ENCODE data around the gene RSPH6A.
"Not testable (repeated sequence)": the region's sequence is repeated elsewhere in the genome, so short reads cannot be mapped to it uniquely, and the experiment has no call there.

Gene RSPH6A

GRCh38 chr19:45804140-45804958, 10.8 kb downstream of the RSPH6A start:
- DNase-seq (ENCODE audit: insufficient read length, low spot score) (no peak), FAIRE-seq (no peak)

- FAIRE-seq = no peak
Measured at GRCh38 chr19:45801603-45802175, 13.4 kb downstream of the RSPH6A start.

GRCh38 chr19:45800070-45800553, 15.0 kb downstream of the RSPH6A start:
- FAIRE-seq (no peak), DNase-seq (ENCODE audit: insufficient read length, low spot score) (no peak)

More at GRCh38 chr19:45801603-45802175, 13.4 kb downstream of the RSPH6A start:
- no peak for DNase-seq (ENCODE audit: insufficient read length, low spot score)

- not testable (repeated sequence) for FAIRE-seq; DNase-seq (ENCODE audit: insufficient read length, low spot score)
Measured at GRCh38 chr19:45799541-45799940, 15.6 kb downstream of the RSPH6A start.

GRCh38 chr19:45798995-45799517, 16.1 kb downstream of the RSPH6A start:
- FAIRE-seq (peak; percentile 76), DNase-seq (ENCODE audit: insufficient read length, low spot score) (peak; percentile 76)

- DNase-seq (ENCODE audit: insufficient read length, low spot score) (no peak), FAIRE-seq (no peak)
Measured at GRCh38 chr19:45794627-45795026, 20.5 kb downstream of the RSPH6A start.

GRCh38 chr19:45793876-45794275, 21.2 kb downstream of the RSPH6A start:
- FAIRE-seq = no peak

GRCh38 chr19:45793178-45793564, 21.9 kb downstream of the RSPH6A start:
- peak; percentile 59 for FAIRE-seq

More at GRCh38 chr19:45793876-45794275, 21.2 kb downstream of the RSPH6A start:
- DNase-seq (ENCODE audit: insufficient read length, low spot score) = no peak

GRCh38 chr19:45792470-45793177, 22.5 kb downstream of the RSPH6A start, which contains the start of gene DMWD:
Gene DMWD (minus strand): TSS chr19:45792845. CDS start chr19:45792756, 89 bp downstream.
- FAIRE-seq (peak; percentile 98), DNase-seq (ENCODE audit: insufficient read length, low spot score) (peak; percentile 99)

More at GRCh38 chr19:45793178-45793564, 21.9 kb downstream of the RSPH6A start:
- no peak for DNase-seq (ENCODE audit: insufficient read length, low spot score)

- FAIRE-seq (peak; percentile 69), DNase-seq (ENCODE audit: insufficient read length, low spot score) (no peak)
Measured at GRCh38 chr19:45791744-45792469, 23.2 kb downstream of the RSPH6A start.

GRCh38 chr19:45790942-45791341, 24.2 kb downstream of the RSPH6A start:
- DNase-seq (ENCODE audit: insufficient read length, low spot score) (no peak), FAIRE-seq (peak; percentile 84)

GRCh38 chr19:45789035-45789786, 25.9 kb downstream of the RSPH6A start:
- no peak for FAIRE-seq
- no peak for DNase-seq (ENCODE audit: insufficient read length, low spot score)

GRCh38 chr19:45786533-45786894, 28.6 kb downstream of the RSPH6A start:
- no peak for DNase-seq (ENCODE audit: insufficient read length, low spot score)
- no peak for FAIRE-seq

- DNase-seq (ENCODE audit: insufficient read length, low spot score) (no peak), FAIRE-seq (no peak)
Measured at GRCh38 chr19:45785781-45786532, 29.2 kb downstream of the RSPH6A start.

- no peak for DNase-seq (ENCODE audit: insufficient read length, low spot score)
- no peak for FAIRE-seq
Measured at GRCh38 chr19:45785097-45785496, 30.0 kb downstream of the RSPH6A start.

- no peak for DNase-seq (ENCODE audit: insufficient read length, low spot score)
- FAIRE-seq = no peak
Measured at GRCh38 chr19:45784096-45784495, 31.0 kb downstream of the RSPH6A start.

- no peak for FAIRE-seq
- DNase-seq (ENCODE audit: insufficient read length, low spot score) = no peak
Measured at GRCh38 chr19:45782820-45783785, 32.0 kb downstream of the RSPH6A start.

Measured in GM19239 (cell line).